Placental epithelial cell (primary cell): ENCODE data around the gene SELPLG. TPM values are rescaled to one million over a fixed set of nuclear protein-coding genes. Genes with fewer than 3 reads are reported as not detected.

Experiments
- small RNA-seq: library from RNA; depleted of rRNA; stranded (forward); fragments of <200 nt; gene quantifications from one replicate; pipeline ENCODE3, GENCODE V24; 2012
- total RNA-seq: library from RNA; depleted of rRNA; stranded (reverse); fragments of >200 nt; gene quantifications from 2 replicates; pipeline ENCODE4 v1.2.3, GENCODE V29; 2012

SELPLG gene
- total RNA-seq: 2.0 and 3.9 TPM in 2 replicates

GRCh38 chr12:108633534-108634248 is at the start of gene SELPLG:
SELPLG (minus strand) TSS chr12:108633894; CDS start chr12:108624307, 9,587 bp downstream.

GRCh38 chr12:108597559-108598471 is 35.9 kb downstream of the SELPLG start, which contains the start of gene TMEM119:
TMEM119 (minus strand) TSS chr12:108598084; CDS start chr12:108592383, 5,701 bp downstream.

Small RNA genes lying within 50 kb of the gene (small RNA-seq; reads per million reads assigned to genes)
- not detected for gene RNU7-169P

Other genes with a start within 250 kb of the SELPLG start
- 3.1 and 10.4 TPM in 2 replicates for gene FICD, start 118.6 kb downstream of the SELPLG start, total RNA-seq
- gene SART3, start 72.7 kb downstream of the SELPLG start, total RNA-seq: 38.8 and 51.4 TPM in 2 replicates
- 115 and 162 TPM in 2 replicates for gene ISCU, start 71.3 kb downstream of the SELPLG start, total RNA-seq
- gene TMEM119, start 35.8 kb downstream of the SELPLG start, total RNA-seq: 3.5 and 47.9 TPM in 2 replicates
- gene CORO1C, start 97.6 kb upstream of the SELPLG start, total RNA-seq: 143 and 209 TPM in 2 replicates
- 23.6 and 33.9 TPM in 2 replicates for gene SSH1, start 223.7 kb upstream of the SELPLG start, total RNA-seq
- gene DAO, start 246.2 kb upstream of the SELPLG start, total RNA-seq: not detected in 2 replicates